ENCODE measurements around the gene LRP5.

- TF ChIP-seq TAF1 (IDR thresholded peaks at IDR 0.05; ENCODE audit: borderline replicate concordance, insufficient read depth, low read length) (peak; percentile 28; the same call in 1 of the 2 replicates), REST (IDR thresholded peaks at IDR 0.05; ENCODE audit: insufficient read depth in 1 of 2, low read depth in 2 of 2, low read length in 2 of 2) (0 out of 4 replicates have a peak, but pooled peaks have one; percentile 18 to 43), POLR2AphosphoS5 (IDR thresholded peaks at IDR 0.05; ENCODE audit: low read depth, low read length) (peak; percentile 89)
Measured at GRCh38 chr11:68271781-68272608, 40.4 kb upstream of the LRP5 start, which contains the start of gene C11orf24.
